Gastrocnemius medialis (tissue), 4 donors: ENCODE measurements around the gene TUT4. TPM values are rescaled to one million over a fixed set of nuclear protein-coding genes. Genes with fewer than 3 reads are reported as not detected.

Experiments used
- ATAC-seq, 2 donors: fragments of 150-250 bp; one replicate each; pipeline ENCODE4 v1.9.1; 2016
- DNase-seq, 2 donors: peaks; one replicate each; pipeline ENCODE4 v3.0.0-alpha.2; 2019
- H3K27ac ChIP-seq, 4 donors: fragments of 200-600 bp; sonication (generic); 1 replicate in 1 of 4; 2 replicates in 3 of 4; pipeline ENCODE4 v1.5.1; 2016 to 2018; ENCODE audit warnings: mild to moderate bottlenecking in 2 of 4, moderate library complexity in 1 of 4
- H3K27me3 ChIP-seq, 3 donors: fragments of 200-600 bp; sonication (generic) in 2 of 3; 1 replicate in 1 of 3; 2 replicates in 2 of 3; pipeline versions ENCODE4 v1.5.1 to v1.6.0; 2016 to 2019; ENCODE audit warnings: mild to moderate bottlenecking in 1 of 3, moderate library complexity in 1 of 3
- H3K36me3 ChIP-seq, 2 donors: fragments of 200-600 bp; sonication (generic) in 1 of 2; one replicate each; pipeline ENCODE4 v1.5.1; 2017 to 2018
- H3K4me1 ChIP-seq, 2 donors: fragments of 200-600 bp; sonication (generic) in 1 of 2; one replicate each; pipeline ENCODE4 v1.5.1; 2016 to 2017; ENCODE audit warnings: mild to moderate bottlenecking in 2 of 2
- H3K4me3 ChIP-seq, 4 donors: fragments of 200-600 bp; sonication (generic) in 3 of 4; 1 replicate in 1 of 4; 2 replicates in 3 of 4; pipeline ENCODE4 v1.5.1; 2016 to 2019; ENCODE audit warnings: mild to moderate bottlenecking in 2 of 4
- H3K9me3 ChIP-seq, 3 donors: fragments of 200-600 bp; sonication (generic) in 2 of 3; 1 replicate in 1 of 3; 2 replicates in 2 of 3; pipeline ENCODE4 v1.5.1; 2016 to 2019
- CTCF ChIP-seq, 5 experiments: fragments of 450-650 bp in 3 of 5; fragments of 200-600 bp in 2 of 5; sonication (generic) in 2 of 5; IDR thresholded peaks in 4 of 5; conservative IDR thresholded peaks in 1 of 5; 1 replicate in 4 of 5; 2 replicates in 1 of 5; pipeline ENCODE4 v1.5.1; 2016 to 2019; ENCODE audit warnings: antibody characterized with exemption in 5 of 5, mild to moderate bottlenecking in 3 of 5, moderate library complexity in 3 of 5
- POLR2A ChIP-seq, 2 donors: fragments of 450-650 bp; IDR thresholded peaks; one replicate each; pipeline ENCODE4 v1.6.1; 2017; ENCODE audit warnings: antibody characterized with exemption in 2 of 2, mild to moderate bottlenecking in 2 of 2, moderate library complexity in 2 of 2
- in situ Hi-C, 4 donors: fragments of 200-750 bp; cut with MboI; loops; one replicate each; pipeline versions ENCODE4 v1.15.0 to v1.8.0; 2017; ENCODE audit warnings: low sequenced_read_pairs in 4 of 4
- intact Hi-C: fragments of 100-400 bp; cut with DNase I; formaldehyde crosslinking; loops from one replicate; pipeline ENCODE4 v1.15.1; 2023; ENCODE audit warnings: low total_unique reads
- total RNA-seq, 4 donors: library from RNA; depleted of rRNA; stranded (reverse); fragments of >200 nt; gene quantifications; one replicate each; pipeline versions ENCODE4 v1.1.0 to v1.2.3, GENCODE V29; 2016

TUT4 gene
- total RNA-seq, 4 donors from 2014 or later: 51.7 to 152 (median 67.5) TPM

GRCh38 chr1:52599236-52599635 lies 46.3 kb upstream of the TUT4 start:
- Histone ChIP-seq H3K4me3 (peak overlapping the region in 1 of 4 donors; percentile 32), H3K27ac (peak overlapping the region; percentile 73 to 96 (median 88)), H3K9me3 (no peaks in the 10 kb centered on the region), H3K27me3 (no peaks in the 10 kb centered on the region), H3K4me1 (peaks cover 26 to 37% of the 10 kb centered on the region in 2 donors), H3K36me3 (no peaks in the 10 kb centered on the region)
- TF ChIP-seq POLR2A (IDR thresholded peaks at IDR 0.05): no peak
- no peak for TF ChIP-seq CTCF (IDR thresholded peaks at IDR 0.05 in 4 of 5, conservative IDR thresholded peaks at IDR 0.05 in 1 of 5)
- intact Hi-C loops: no loop called here
- ATAC-seq (peak; percentile 28 to 61), DNase-seq (peak; percentile 64 to 87)
- in situ Hi-C loops: no loop called here

- no peaks in the 10 kb centered on the region for H3K9me3 ChIP-seq
- intact Hi-C loops: no loop called here
- H3K27me3 ChIP-seq: no peaks in the 10 kb centered on the region
- in situ Hi-C loops: no loop called here
- H3K36me3 ChIP-seq: no peaks in the 10 kb centered on the region
- peak overlapping the region in 1 of 4 donors; percentile 32 for H3K4me3 ChIP-seq
- DNase-seq: no peak
- TF ChIP-seq POLR2A (IDR thresholded peaks at IDR 0.05): no peak
- no peak for TF ChIP-seq CTCF (IDR thresholded peaks at IDR 0.05 in 4 of 5, conservative IDR thresholded peaks at IDR 0.05 in 1 of 5)
- no peak for ATAC-seq
- H3K27ac ChIP-seq: peak overlapping the region; percentile 73 to 96 (median 88)
- peaks cover 30 to 37% of the 10 kb centered on the region in 2 donors for H3K4me1 ChIP-seq
Measured at GRCh38 chr1:52598729-52599128, 45.8 kb upstream of the TUT4 start.

- Histone ChIP-seq H3K4me1 (peaks cover 30 to 37% of the 10 kb centered on the region in 2 donors), H3K27me3 (no peaks in the 10 kb centered on the region), H3K4me3 (no peak overlapping the region), H3K27ac (peak overlapping the region; percentile 73 to 96 (median 88)), H3K36me3 (no peaks in the 10 kb centered on the region), H3K9me3 (no peaks in the 10 kb centered on the region)
- in situ Hi-C loops (no loop called here), intact Hi-C loops (no loop called here)
- TF ChIP-seq POLR2A (IDR thresholded peaks at IDR 0.05): no peak
- TF ChIP-seq CTCF (IDR thresholded peaks at IDR 0.05 in 4 of 5, conservative IDR thresholded peaks at IDR 0.05 in 1 of 5): no peak
- DNase-seq (no peak), ATAC-seq (no peak)
Measured at GRCh38 chr1:52597912-52598311, 45.0 kb upstream of the TUT4 start.

GRCh38 chr1:52595061-52595460 lies 42.2 kb upstream of the TUT4 start:
- in situ Hi-C loops (no loop called here), intact Hi-C loops (no loop called here)
- no peaks in the 10 kb centered on the region for H3K36me3 ChIP-seq
- peaks cover 19 to 30% of the 10 kb centered on the region in 2 donors for H3K4me1 ChIP-seq
- DNase-seq: no peak
- peak overlapping the region in 2 of 4 donors; percentile 65 to 70 for H3K27ac ChIP-seq
- TF ChIP-seq CTCF (IDR thresholded peaks at IDR 0.05 in 4 of 5, conservative IDR thresholded peaks at IDR 0.05 in 1 of 5): no peak
- no peaks in the 10 kb centered on the region for H3K9me3 ChIP-seq
- no peak overlapping the region for H3K4me3 ChIP-seq
- no peaks in the 10 kb centered on the region for H3K27me3 ChIP-seq
- ATAC-seq: no peak

- intact Hi-C loops: no loop called here
- TF ChIP-seq CTCF (IDR thresholded peaks at IDR 0.05 in 4 of 5, conservative IDR thresholded peaks at IDR 0.05 in 1 of 5) (no peak), POLR2A (IDR thresholded peaks at IDR 0.05) (no peak)
- Histone ChIP-seq H3K4me1 (peaks cover 19 to 20% of the 10 kb centered on the region in 2 donors), H3K36me3 (no peaks in the 10 kb centered on the region), H3K27ac (peak overlapping the region; percentile 62 to 75 (median 68)), H3K27me3 (no peaks in the 10 kb centered on the region), H3K9me3 (no peaks in the 10 kb centered on the region), H3K4me3 (no peak overlapping the region)
- ATAC-seq: no peak
- in situ Hi-C loops: no loop called here
- no peak for DNase-seq
Measured at GRCh38 chr1:52593495-52593894, 40.6 kb upstream of the TUT4 start.
